Gastroesophageal sphincter (tissue), 4 donors: ENCODE results near the gene ETFA. TPM values are rescaled to one million over a fixed set of nuclear protein-coding genes. Genes with fewer than 3 reads are reported as not detected.

Experiments
- ATAC-seq: fragments of 150-250 bp; one replicate; pipeline ENCODE4 v1.9.1; 2016; ENCODE audit warnings: mild to moderate bottlenecking, moderate library complexity
- H3K27ac ChIP-seq, 4 donors: fragments of 200-600 bp; sonication (generic) in 3 of 4; 1 replicate in 3 of 4; 2 replicates in 1 of 4; pipeline ENCODE4 v1.5.1; 2016 to 2019
- H3K27me3 ChIP-seq: fragments of 200-600 bp; sonication (generic); one replicate; pipeline ENCODE4 v1.5.1; 2019
- H3K36me3 ChIP-seq, 2 donors: fragments of 200-600 bp; sonication (generic); one replicate each; pipeline ENCODE4 v1.5.1; 2019; ENCODE audit warnings: control low read depth in 1 of 2
- H3K4me1 ChIP-seq, 3 donors: fragments of 200-600 bp; sonication (generic); 1 replicate in 2 of 3; 2 replicates in 1 of 3; pipeline ENCODE4 v1.5.1; 2016 to 2019; ENCODE audit warnings: control low read depth in 2 of 3
- H3K4me3 ChIP-seq, 2 donors: fragments of 200-600 bp; sonication (generic); one replicate each; pipeline ENCODE4 v1.5.1; 2019; ENCODE audit warnings: mild to moderate bottlenecking in 1 of 2, moderate library complexity in 1 of 2
- H3K9me3 ChIP-seq, 3 donors: fragments of 200-600 bp; sonication (generic); one replicate each; pipeline ENCODE4 v1.5.1; 2017 to 2019; ENCODE audit warnings: control low read depth in 2 of 3
- EP300 ChIP-seq: sonication (generic); formaldehyde crosslinking; IDR thresholded peaks from one replicate; pipeline ENCODE4 v1.6.1; 2017; ENCODE audit warnings: antibody characterized with exemption, mild to moderate bottlenecking
- POLR2A ChIP-seq, 2 donors: fragments of 450-650 bp; IDR thresholded peaks; one replicate each; pipeline ENCODE4 v1.6.1; 2017; ENCODE audit warnings: antibody characterized with exemption in 2 of 2, mild to moderate bottlenecking in 2 of 2, moderate library complexity in 1 of 2
- POLR2AphosphoS5 ChIP-seq: sonication (generic); formaldehyde crosslinking; IDR thresholded peaks from one replicate; pipeline ENCODE4 v1.6.1; 2017; ENCODE audit warnings: antibody characterized with exemption
- WGBS, 2 donors: methylation state at CpG; one replicate each; pipeline ENCODE4 v1.1.5; 2018; ENCODE audit warnings: low coverage in 1 of 2; 5-methylcytosine and 5-hydroxymethylcytosine counted together
- total RNA-seq, 4 donors: library from RNA; depleted of rRNA; stranded (reverse); fragments of >200 nt; gene quantifications; one replicate each; pipeline ENCODE4 v1.1.0, GENCODE V29; 2016
- TF ChIP-seq, protein P1 (sequence below), 4 experiments: fragments of 200-600 bp in 2 of 4; fragments of 450-650 bp in 2 of 4; sonication (generic) in 1 of 4; IDR thresholded peaks; one replicate each; pipeline ENCODE4 v1.5.1; 2017 to 2019; ENCODE audit warnings: antibody characterized with exemption in 4 of 4, mild to moderate bottlenecking in 2 of 4, moderate library complexity in 2 of 4

The ETFA gene
- total RNA-seq, 4 donors from 2014 or later: 113 to 168 (median 137) TPM

DNA sequence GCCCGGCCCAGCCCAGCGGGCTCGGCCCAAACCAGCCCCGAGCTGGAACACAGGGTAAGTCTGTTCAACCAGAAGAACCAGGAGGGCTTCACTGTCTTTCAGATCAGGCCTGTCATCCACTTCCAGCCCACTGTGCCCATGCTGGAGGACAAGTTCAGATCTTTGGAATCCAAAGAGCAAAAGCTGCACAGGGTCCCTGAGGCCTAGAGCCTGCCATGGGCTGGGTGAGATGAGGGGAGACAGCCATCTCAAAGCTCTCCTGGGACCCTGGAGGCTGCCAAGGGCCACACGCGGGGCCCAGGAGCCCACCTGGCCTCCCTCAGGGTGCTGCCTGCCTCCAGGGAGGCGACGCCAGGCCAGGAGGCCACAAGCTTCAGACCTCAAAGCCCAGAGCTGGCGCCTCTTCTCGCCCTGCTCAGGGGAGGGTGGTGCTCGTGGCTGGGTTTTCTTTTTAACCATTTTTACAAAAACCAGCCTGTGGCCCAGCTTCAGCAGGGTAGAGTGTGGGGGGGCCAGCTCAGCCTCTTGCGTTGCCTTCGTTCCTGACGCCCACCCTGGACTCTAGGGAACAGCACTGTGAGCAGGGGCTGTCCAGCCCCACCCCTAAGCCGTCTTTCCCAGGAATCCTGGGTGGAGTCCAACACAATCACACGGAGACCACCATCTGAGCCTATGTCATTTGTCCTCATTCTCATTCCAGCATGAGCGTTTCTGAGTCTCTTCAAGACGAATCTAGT is 107.0 kb downstream of the ETFA start:
- Histone ChIP-seq H3K27ac (no peak overlapping the region), H3K4me3 (no peak overlapping the region), H3K4me1 (peaks cover 0 to 22% (median 2%) of the 10 kb centered on the region in 3 donors), H3K9me3 (no peaks in the 10 kb centered on the region), H3K27me3 (no peaks in the 10 kb centered on the region), H3K36me3 (peaks cover 0 to 30% of the 10 kb centered on the region in 2 donors)
- no peak for ATAC-seq
- WGBS, 2 donors: 55 to 90% methylated on average over 2 to 6 of the region's 18 CpGs
- TF ChIP-seq POLR2A (IDR thresholded peaks at IDR 0.05): no peak
- no peak for TF ChIP-seq POLR2AphosphoS5
- TF ChIP-seq, protein P1, sequence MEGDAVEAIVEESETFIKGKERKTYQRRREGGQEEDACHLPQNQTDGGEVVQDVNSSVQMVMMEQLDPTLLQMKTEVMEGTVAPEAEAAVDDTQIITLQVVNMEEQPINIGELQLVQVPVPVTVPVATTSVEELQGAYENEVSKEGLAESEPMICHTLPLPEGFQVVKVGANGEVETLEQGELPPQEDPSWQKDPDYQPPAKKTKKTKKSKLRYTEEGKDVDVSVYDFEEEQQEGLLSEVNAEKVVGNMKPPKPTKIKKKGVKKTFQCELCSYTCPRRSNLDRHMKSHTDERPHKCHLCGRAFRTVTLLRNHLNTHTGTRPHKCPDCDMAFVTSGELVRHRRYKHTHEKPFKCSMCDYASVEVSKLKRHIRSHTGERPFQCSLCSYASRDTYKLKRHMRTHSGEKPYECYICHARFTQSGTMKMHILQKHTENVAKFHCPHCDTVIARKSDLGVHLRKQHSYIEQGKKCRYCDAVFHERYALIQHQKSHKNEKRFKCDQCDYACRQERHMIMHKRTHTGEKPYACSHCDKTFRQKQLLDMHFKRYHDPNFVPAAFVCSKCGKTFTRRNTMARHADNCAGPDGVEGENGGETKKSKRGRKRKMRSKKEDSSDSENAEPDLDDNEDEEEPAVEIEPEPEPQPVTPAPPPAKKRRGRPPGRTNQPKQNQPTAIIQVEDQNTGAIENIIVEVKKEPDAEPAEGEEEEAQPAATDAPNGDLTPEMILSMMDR (IDR thresholded peaks at IDR 0.05): no peak
- no peak for TF ChIP-seq EP300

DNA sequence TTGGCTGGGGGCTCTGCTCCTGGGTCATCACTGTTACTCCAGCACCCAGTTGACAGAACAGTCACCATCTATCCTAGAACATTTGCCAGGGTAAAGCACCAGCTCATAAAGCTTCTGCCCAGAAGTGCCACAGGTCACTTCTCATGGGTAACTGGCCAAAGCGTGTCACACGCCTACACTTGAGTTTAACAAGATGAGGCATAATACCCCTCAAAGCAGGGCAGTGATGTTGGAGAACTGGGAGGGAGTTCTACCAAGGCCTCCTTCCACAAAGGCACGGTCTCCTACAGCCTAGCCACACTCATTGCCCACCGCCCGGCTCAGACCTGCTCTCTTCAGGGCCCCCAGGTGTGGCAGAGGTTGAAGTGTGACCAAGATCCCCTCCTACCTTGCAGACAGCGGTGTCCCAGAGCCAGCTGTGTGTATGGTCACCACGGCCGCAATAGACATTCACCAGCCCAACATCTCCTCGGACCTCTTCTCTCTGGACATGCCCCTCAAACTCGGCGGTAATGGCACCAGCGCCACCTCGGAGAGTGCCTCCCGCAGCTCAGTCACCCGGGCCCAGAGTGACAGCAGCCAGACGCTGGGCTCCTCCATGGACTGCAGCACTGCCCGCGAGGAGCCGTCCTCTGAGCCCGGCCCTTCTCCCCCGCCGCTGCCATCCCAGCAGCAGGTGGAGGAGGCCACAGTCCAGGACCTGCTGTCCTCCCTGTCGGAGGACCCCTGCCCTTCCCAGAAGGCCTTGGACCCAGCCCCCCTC is 107.7 kb downstream of the ETFA start:
- no peak for ATAC-seq
- no peak for TF ChIP-seq POLR2A (IDR thresholded peaks at IDR 0.05)
- TF ChIP-seq, protein P1 (IDR thresholded peaks at IDR 0.05): no peak
- TF ChIP-seq EP300: no peak
- TF ChIP-seq POLR2AphosphoS5: no peak
- H3K36me3 ChIP-seq: peaks cover 0 to 23% of the 10 kb centered on the region in 2 donors
- H3K27ac ChIP-seq: no peak overlapping the region
- no peaks in the 10 kb centered on the region for H3K9me3 ChIP-seq
- WGBS, 2 donors: 90% methylated on average over 4 of the region's 23 CpGs; no CpG with 5 or more reads in 1 of the 2 donors
- H3K4me1 ChIP-seq: peaks cover 0 to 30% (median 6%) of the 10 kb centered on the region in 3 donors
- no peak overlapping the region for H3K4me3 ChIP-seq
- no peaks in the 10 kb centered on the region for H3K27me3 ChIP-seq

DNA sequence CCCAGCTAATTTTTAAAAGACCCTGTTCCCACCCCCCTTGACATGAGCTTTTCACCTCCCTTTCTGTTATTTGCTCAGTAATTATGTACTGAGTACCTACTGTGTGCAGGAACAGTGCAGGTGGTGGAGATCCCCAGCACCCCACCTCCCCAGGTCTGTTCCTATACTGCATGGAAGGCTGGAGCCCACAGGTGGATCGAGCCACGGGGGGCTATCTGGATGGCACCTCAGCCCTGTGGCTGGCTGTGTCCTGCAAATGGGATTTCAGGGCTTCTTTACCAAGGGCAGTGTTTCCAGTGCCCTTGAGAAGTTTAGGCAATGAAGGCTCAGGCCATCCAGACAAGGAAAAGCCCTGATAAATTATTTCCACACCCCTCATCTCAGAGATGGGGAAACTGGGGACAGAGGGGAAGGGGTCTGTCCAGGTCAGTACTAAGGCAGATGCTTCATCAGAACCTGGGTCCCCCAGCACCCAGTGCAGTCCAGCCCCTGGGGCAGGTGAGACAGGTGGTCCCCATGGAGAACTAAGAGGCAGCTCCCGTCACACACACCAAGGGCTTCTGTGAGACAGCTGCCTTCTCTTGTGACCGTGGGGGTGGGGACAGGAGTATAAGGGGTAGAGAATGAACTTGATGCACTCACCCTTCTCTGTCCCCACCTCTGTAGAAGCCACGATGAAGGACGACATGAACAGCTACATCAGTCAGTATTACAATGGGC is 109.6 kb downstream of the ETFA start:
- no peaks in the 10 kb centered on the region for H3K9me3 ChIP-seq
- no peak overlapping the region for H3K4me3 ChIP-seq
- WGBS, 2 donors: no CpG with 5 or more reads among the region's 6 CpGs
- no peak overlapping the region for H3K27ac ChIP-seq
- peaks cover 3 to 48% (median 22%) of the 10 kb centered on the region in 3 donors for H3K4me1 ChIP-seq
- H3K36me3 ChIP-seq: peaks cover 0 to 19% of the 10 kb centered on the region in 2 donors
- no peaks in the 10 kb centered on the region for H3K27me3 ChIP-seq
- ATAC-seq: no peak
- TF ChIP-seq POLR2AphosphoS5: no peak
- TF ChIP-seq EP300: no peak
- TF ChIP-seq, protein P1 (IDR thresholded peaks at IDR 0.05): no peak
- no peak for TF ChIP-seq POLR2A (IDR thresholded peaks at IDR 0.05)

DNA sequence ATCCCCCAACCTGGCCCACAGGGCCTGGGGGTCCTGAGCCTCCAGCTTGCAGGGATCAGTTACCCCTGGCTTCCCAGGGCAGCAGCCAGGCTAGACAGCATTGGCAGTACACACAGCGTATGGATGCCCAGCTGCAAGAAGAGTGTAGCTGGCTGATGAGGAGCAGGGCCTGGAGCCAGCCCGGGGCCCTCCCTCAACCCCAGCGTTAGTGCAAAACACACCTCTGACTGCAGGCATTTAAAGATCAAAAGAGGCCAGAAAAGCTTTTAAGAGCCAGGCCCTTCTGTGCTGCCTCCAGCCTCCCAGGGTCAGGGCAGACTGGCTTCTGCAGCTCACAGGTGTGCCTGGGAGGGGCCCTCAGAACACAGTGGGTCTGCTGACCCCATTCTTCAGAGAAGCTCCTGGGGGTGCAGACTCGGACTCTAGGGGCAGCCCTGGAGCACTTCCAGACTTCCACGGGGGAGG is 110.6 kb downstream of the ETFA start:
- Histone ChIP-seq H3K36me3 (peaks cover 0 to 16% of the 10 kb centered on the region in 2 donors), H3K4me3 (no peak overlapping the region), H3K4me1 (peaks cover 3 to 52% (median 30%) of the 10 kb centered on the region in 3 donors), H3K27me3 (no peaks in the 10 kb centered on the region), H3K27ac (no peak overlapping the region), H3K9me3 (no peaks in the 10 kb centered on the region)
- TF ChIP-seq POLR2A (IDR thresholded peaks at IDR 0.05) (no peak), POLR2AphosphoS5 (no peak), EP300 (no peak)
- TF ChIP-seq, protein P1 (IDR thresholded peaks at IDR 0.05): no peak
- no peak for ATAC-seq
- WGBS, 2 donors: 50% methylated on average over 1 of the region's 5 CpGs; no CpG with 5 or more reads in 1 of the 2 donors
